Esophagus muscularis mucosa (tissue), 4 donors: ENCODE measurements around the gene ZNF14. TPM values are rescaled to one million over a fixed set of nuclear protein-coding genes. Genes with fewer than 3 reads are reported as not detected.

ENCODE experiments used
- DNase-seq: peaks from one replicate; pipeline ENCODE4 v3.0.0-alpha.2; 2017; ENCODE audit errors: extremely low spot score
- H3K27ac ChIP-seq, 4 donors: fragments of 200-600 bp; sonication (generic); replicated peaks in 1 of 4; 1 replicate in 3 of 4; 2 replicates in 1 of 4; pipeline ENCODE4 v1.5.1; 2016 to 2019; ENCODE audit warnings: mild to moderate bottlenecking in 1 of 4
- H3K27me3 ChIP-seq, 4 donors: fragments of 200-600 bp; sonication (generic); one replicate each; pipeline versions ENCODE4 v1.5.1 to v1.6.0; 2016 to 2019
- H3K36me3 ChIP-seq, 4 donors: fragments of 200-600 bp; sonication (generic); one replicate each; pipeline ENCODE4 v1.5.1; 2016 to 2019
- H3K4me1 ChIP-seq, 4 donors: fragments of 200-600 bp; sonication (generic); one replicate each; pipeline ENCODE4 v1.5.1; 2016 to 2019
- H3K4me3 ChIP-seq, 4 donors: fragments of 200-600 bp; sonication (generic); 1 replicate in 2 of 4; 2 replicates in 2 of 4; pipeline ENCODE4 v1.5.1; 2016 to 2019; ENCODE audit warnings: mild to moderate bottlenecking in 4 of 4, moderate library complexity in 1 of 4
- H3K9me3 ChIP-seq, 4 donors: fragments of 200-600 bp; sonication (generic); 1 replicate in 3 of 4; 2 replicates in 1 of 4; pipeline ENCODE4 v1.5.1; 2016 to 2019
- CTCF ChIP-seq, 3 experiments: fragments of 200-600 bp in 2 of 3; fragments of 450-650 bp in 1 of 3; sonication (generic) in 2 of 3; IDR thresholded peaks; one replicate each; pipeline ENCODE4 v1.5.1; 2017 to 2019; ENCODE audit warnings: antibody characterized with exemption in 3 of 3, mild to moderate bottlenecking in 2 of 3, moderate library complexity in 1 of 3
- EP300 ChIP-seq: sonication (generic); formaldehyde crosslinking; IDR thresholded peaks from one replicate; pipeline ENCODE4 v1.6.1; 2017; ENCODE audit warnings: antibody characterized with exemption
- POLR2A ChIP-seq: fragments of 450-650 bp; IDR thresholded peaks from one replicate; pipeline ENCODE4 v1.6.1; 2017; ENCODE audit warnings: antibody characterized with exemption, moderate library complexity, mild to moderate bottlenecking, low read depth
- POLR2AphosphoS5 ChIP-seq, 2 donors: sonication (generic); formaldehyde crosslinking; IDR thresholded peaks; one replicate each; pipeline ENCODE4 v1.6.1; 2017; ENCODE audit warnings: antibody characterized with exemption in 2 of 2
- WGBS: methylation state at CpG from one replicate; pipeline ENCODE4 v1.1.5; 2018; 5-methylcytosine and 5-hydroxymethylcytosine counted together
- intact Hi-C: fragments of 100-400 bp; cut with DNase I; formaldehyde crosslinking; loops from one replicate; pipeline ENCODE4 v1.15.1; 2023
- total RNA-seq, 4 donors: library from RNA; depleted of rRNA; stranded (reverse); fragments of >200 nt; gene quantifications; one replicate each; pipeline versions ENCODE4 v1.1.0 to v1.2.1, GENCODE V29; 2016

Gene ZNF14
- total RNA-seq, 4 donors from 2014 or later: 5.1 to 7.9 (median 6.2) TPM

- Histone ChIP-seq H3K9me3 (no peaks in the 10 kb centered on the region), H3K4me1 (no peaks in the 10 kb centered on the region), H3K4me3 (no peak overlapping the region), H3K27ac (no peak overlapping the region), H3K36me3 (no peaks in the 10 kb centered on the region), H3K27me3 (peaks cover 0 to 13% (median 0%) of the 10 kb centered on the region in 4 donors)
- intact Hi-C loops: no loop called here
- 93% methylated on average over 15 of the region's 17 CpGs for WGBS
- TF ChIP-seq POLR2AphosphoS5 (IDR thresholded peaks at IDR 0.05): no peak
- no peak for TF ChIP-seq EP300
- TF ChIP-seq CTCF (IDR thresholded peaks at IDR 0.05): no peak
- no peak for TF ChIP-seq POLR2A
- peak; percentile 91 for DNase-seq
Observed at GRCh38 chr19:19749908-19750841, 17.3 kb upstream of the ZNF14 start.

GRCh38 chr19:19749117-19749907 lies 16.4 kb upstream of the ZNF14 start:
- no peaks in the 10 kb centered on the region for H3K36me3 ChIP-seq
- no peak overlapping the region for H3K4me3 ChIP-seq
- 74% methylated on average over 13 of the region's 13 CpGs for WGBS
- TF ChIP-seq EP300 (no peak), POLR2AphosphoS5 (IDR thresholded peaks at IDR 0.05) (no peak), CTCF (IDR thresholded peaks at IDR 0.05) (no peak), POLR2A (no peak)
- peak; percentile 79 for DNase-seq
- H3K27ac ChIP-seq: no peak overlapping the region
- intact Hi-C loops: no loop called here
- peaks cover 0 to 13% (median 0%) of the 10 kb centered on the region in 4 donors for H3K27me3 ChIP-seq
- H3K4me1 ChIP-seq: no peaks in the 10 kb centered on the region
- H3K9me3 ChIP-seq: no peaks in the 10 kb centered on the region

- H3K36me3 ChIP-seq: no peaks in the 10 kb centered on the region
- H3K27ac ChIP-seq: no peak overlapping the region
- TF ChIP-seq POLR2AphosphoS5 (IDR thresholded peaks at IDR 0.05): no peak
- no peak for TF ChIP-seq EP300
- no peak for TF ChIP-seq CTCF (IDR thresholded peaks at IDR 0.05)
- TF ChIP-seq POLR2A: no peak
- peak; percentile 82 for DNase-seq
- H3K27me3 ChIP-seq: peaks cover 0 to 13% (median 0%) of the 10 kb centered on the region in 4 donors
- no peaks in the 10 kb centered on the region for H3K4me1 ChIP-seq
- H3K9me3 ChIP-seq: no peaks in the 10 kb centered on the region
- H3K4me3 ChIP-seq: no peak overlapping the region
- 91% methylated on average over 8 of the region's 9 CpGs for WGBS
- intact Hi-C loops: no loop called here
Observed at GRCh38 chr19:19748249-19748938, 15.5 kb upstream of the ZNF14 start.

GRCh38 chr19:19747357-19748220 lies 14.7 kb upstream of the ZNF14 start:
- no peak for DNase-seq
- Histone ChIP-seq H3K4me3 (no peak overlapping the region), H3K27ac (no peak overlapping the region), H3K27me3 (peaks cover 0 to 18% (median 0%) of the 10 kb centered on the region in 4 donors), H3K36me3 (no peaks in the 10 kb centered on the region), H3K4me1 (no peaks in the 10 kb centered on the region), H3K9me3 (no peaks in the 10 kb centered on the region)
- TF ChIP-seq POLR2A: no peak
- no peak for TF ChIP-seq POLR2AphosphoS5 (IDR thresholded peaks at IDR 0.05)
- TF ChIP-seq CTCF (IDR thresholded peaks at IDR 0.05): no peak
- TF ChIP-seq EP300: no peak
- intact Hi-C loops: no loop called here
- no CpG with 5 or more reads among the region's 13 CpGs for WGBS
